Mucosa of descending colon (tissue), 3 donors: ENCODE data around the gene MXRA7. TPM values are rescaled to one million over a fixed set of nuclear protein-coding genes. Genes with fewer than 3 reads are reported as not detected.

Experiments
- ATAC-seq: fragments of 200-7000 bp; cut with Tn5 transposase; one replicate; pipeline ENCODE4 v1.9.1; 2020; ENCODE audit warnings: mild to moderate bottlenecking, moderate library complexity
- DNase-seq, 3 donors: peaks; one replicate each; pipeline ENCODE4 v3.0.0-alpha.2; 2020
- H3K36me3 ChIP-seq: fragments of 200-600 bp; one replicate; pipeline ENCODE4 v1.8.0; 2021; ENCODE audit warnings: low read depth, mild to moderate bottlenecking
- H3K4me1 ChIP-seq: fragments of 200-600 bp; one replicate; pipeline ENCODE4 v1.8.0; 2021; ENCODE audit warnings: low read depth, mild to moderate bottlenecking
- H3K4me3 ChIP-seq: fragments of 200-600 bp; one replicate; pipeline ENCODE4 v1.8.0; 2021; ENCODE audit warnings: mild to moderate bottlenecking
- H3K9me3 ChIP-seq: fragments of 200-600 bp; one replicate; pipeline ENCODE4 v1.8.0; 2021; ENCODE audit warnings: mild to moderate bottlenecking
- CTCF ChIP-seq: fragments of 200-600 bp; IDR thresholded peaks from one replicate; pipeline ENCODE4 v1.8.0; 2022; ENCODE audit warnings: antibody characterized with exemption, mild to moderate bottlenecking
- intact Hi-C, 2 donors: fragments of 100-400 bp; cut with DNase I in 1 of 2; cut with micrococcal nuclease in 1 of 2; formaldehyde crosslinking; loops; one replicate each; pipeline versions ENCODE4 v1.11.0 to v1.11.1; 2022; cut with DNase I, micrococcal nuclease
- total RNA-seq, 3 donors: library from RNA; stranded (reverse); fragmentation: NEBNext Ultra II Directional in 2 of 3; extraction: Animal tissue kit (Norgen Biotek cat#: 25700) in 2 of 3; gene quantifications; one replicate each; pipeline versions ENCODE4 v1.2.1 to v1.2.4, GENCODE V29; 2021 to 2023
- donor health status: DM: no; HTN: no; CAD: no; lungs with moderate emphysema.
- donor health status: DM: no; HTN: no; CAD: no.
- donor health status: DM: no; HTN: yes; CAD: no.

Gene MXRA7
- total RNA-seq, 3 donors from 2014 or later: 11.4 to 214 (median 24.5) TPM

GRCh38 chr17:76679239-76679638, 31.5 kb downstream of the MXRA7 start:
- ATAC-seq: peak; percentile 4
- TF ChIP-seq CTCF: no peak
- Histone ChIP-seq H3K4me1 (peaks cover 18% of the 10 kb centered on the region), H3K4me3 (no peak overlapping the region), H3K9me3 (no peaks in the 10 kb centered on the region), H3K36me3 (no peaks in the 10 kb centered on the region)
- no peak for DNase-seq
- intact Hi-C loops: no loop called here

- no peaks in the 10 kb centered on the region for H3K9me3 ChIP-seq
- no peak overlapping the region for H3K4me3 ChIP-seq
- H3K4me1 ChIP-seq: peaks cover 18% of the 10 kb centered on the region
- DNase-seq (peak; percentile 78 to 83 (median 79)), ATAC-seq (peak; percentile 87)
- intact Hi-C loops: no loop called here
- TF ChIP-seq CTCF: no peak
- H3K36me3 ChIP-seq: no peaks in the 10 kb centered on the region
These were observed 32.4 kb downstream of the MXRA7 start for GRCh38 chr17:76678330-76678729.

GRCh38 chr17:76677406-76677805, 33.4 kb downstream of the MXRA7 start:
- no peak overlapping the region for H3K4me3 ChIP-seq
- H3K9me3 ChIP-seq: no peaks in the 10 kb centered on the region
- no peaks in the 10 kb centered on the region for H3K36me3 ChIP-seq
- DNase-seq (no peak), ATAC-seq (no peak)
- H3K4me1 ChIP-seq: peaks cover 23% of the 10 kb centered on the region
- intact Hi-C loops: no loop called here
- no peak for TF ChIP-seq CTCF

GRCh38 chr17:76676629-76677028, 34.1 kb downstream of the MXRA7 start:
- intact Hi-C loops: no loop called here
- Histone ChIP-seq H3K36me3 (no peaks in the 10 kb centered on the region), H3K4me1 (peaks cover 19% of the 10 kb centered on the region), H3K9me3 (no peaks in the 10 kb centered on the region), H3K4me3 (no peak overlapping the region)
- DNase-seq (no peak), ATAC-seq (no peak)
- no peak for TF ChIP-seq CTCF

- DNase-seq: no peak
- intact Hi-C loops: no loop called here
- Histone ChIP-seq H3K4me1 (peaks cover 20% of the 10 kb centered on the region), H3K9me3 (no peaks in the 10 kb centered on the region), H3K4me3 (no peak overlapping the region), H3K36me3 (no peaks in the 10 kb centered on the region)
- no peak for TF ChIP-seq CTCF
- no peak for ATAC-seq
These were observed 35.1 kb downstream of the MXRA7 start for GRCh38 chr17:76675648-76676047.

GRCh38 chr17:76674600-76674999, 36.2 kb downstream of the MXRA7 start:
- H3K36me3 ChIP-seq: no peaks in the 10 kb centered on the region
- ATAC-seq (no peak), DNase-seq (peak in 1 of 3 donors; percentile 28)
- intact Hi-C loops: no loop called here
- peaks cover 28% of the 10 kb centered on the region for H3K4me1 ChIP-seq
- no peaks in the 10 kb centered on the region for H3K9me3 ChIP-seq
- H3K4me3 ChIP-seq: no peak overlapping the region
- TF ChIP-seq CTCF: no peak
